BJ (cell line): ENCODE data around the gene STPG4. TPM values are rescaled to one million over a fixed set of nuclear protein-coding genes. Genes with fewer than 3 reads are reported as not detected.

Source experiments
- CTCF ChIA-PET: fragments of 350-600 bp; formaldehyde crosslinking; extraction: SDS; loops from one replicate; lab custom pipeline; 2021; ENCODE audit warnings: antibody characterized with exemption, inconsistent platforms; lab: Yijun Ruan, JAX
- POLR2A ChIA-PET: fragments of 300-600 bp; sonication (Branson Sonifier 250); formaldehyde crosslinking; extraction: SDS; loops from one replicate; lab custom pipeline; 2021; ENCODE audit warnings: antibody characterized with exemption; lab: Charles Lee
- DNase-seq: peaks from one replicate; pipeline ENCODE4 v3.0.0-alpha.2; 2011; ENCODE audit warnings: low read depth
- H3K27me3 ChIP-seq: 2 replicates; pipeline ENCODE4 v1.6.0; 2011; ENCODE audit warnings: low read length; ENCODE audit not compliant: control insufficient read depth, insufficient read depth
- H3K36me3 ChIP-seq: 2 replicates; pipeline ENCODE4 v1.5.1; 2011; ENCODE audit warnings: low read length; ENCODE audit not compliant: control insufficient read depth, insufficient read depth
- H3K4me3 ChIP-seq: 2 replicates; pipeline ENCODE4 v1.5.1; 2011; ENCODE audit warnings: low read depth, mild to moderate bottlenecking, control low read depth, low read length
- CTCF ChIP-seq: IDR thresholded peaks from 2 replicates; pipeline ENCODE4 v1.5.1; 2011; ENCODE audit warnings: low read depth, mild to moderate bottlenecking, control low read depth, inconsistent platforms, low read length, moderate library complexity; ENCODE audit not compliant: insufficient read depth
- polyA plus RNA-seq: library from polyadenylated mRNA; depleted of rRNA; stranded (reverse); fragments of >200 nt; gene quantifications from 2 replicates; pipeline ENCODE4 v1.2.3, GENCODE V29; 2011

Gene STPG4
- polyA plus RNA-seq, 1 experiment: 0.06 TPM

- H3K36me3 ChIP-seq: peaks cover 21% of the 10 kb centered on the region
- no peak overlapping the region for H3K4me3 ChIP-seq
- ChIA-PET POLR2A (interaction anchor here (0.6 kb wide), 1 partner anchor 22 kb away, joined by 3 read pairs; no protein-coding TSS in a partner anchor), CTCF (interaction anchor here (1.5 to 4.1 kb wide), 3 partner anchors 12 to 253 kb away, joined by 3 to 14 read pairs (median 8); no protein-coding TSS in a partner anchor)
- TF ChIP-seq CTCF: no peak
- no peak for DNase-seq
- H3K27me3 ChIP-seq: no peaks in the 10 kb centered on the region
Observed at GRCh38 chr2:47068981-47069627, 86.0 kb downstream of the STPG4 start.

DNA sequence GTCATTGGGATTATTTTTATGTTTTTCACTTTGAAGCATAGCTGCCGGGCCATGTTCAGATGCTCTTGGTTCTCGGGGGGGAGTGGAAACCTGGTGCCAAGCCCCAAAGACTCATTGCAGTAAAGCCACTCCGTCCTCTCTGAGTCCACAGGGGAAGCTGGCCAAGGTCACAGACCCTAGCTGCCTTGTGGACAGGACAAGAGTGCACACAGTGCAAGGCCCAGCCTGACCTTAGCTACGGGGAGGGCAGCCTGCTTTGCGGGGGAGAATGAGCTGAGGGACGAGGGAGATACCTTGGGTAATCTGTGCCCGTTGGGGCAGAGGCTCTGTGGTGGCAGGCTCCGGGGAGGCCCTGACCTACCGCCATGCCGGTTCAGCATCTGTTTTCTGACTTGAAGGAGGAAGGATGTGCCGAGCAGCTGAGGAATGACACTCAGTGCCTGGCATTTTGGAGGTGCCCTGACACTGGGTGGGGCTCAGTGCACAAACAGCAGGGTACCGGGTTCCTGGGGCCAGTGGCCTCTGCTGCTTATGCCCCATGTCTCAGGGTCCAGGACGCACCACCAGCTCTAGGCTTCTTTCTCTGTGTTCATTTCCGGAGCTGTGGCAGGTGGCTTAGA, 87.2 kb downstream of the STPG4 start:
- Histone ChIP-seq H3K36me3 (peaks cover 15% of the 10 kb centered on the region), H3K27me3 (no peaks in the 10 kb centered on the region), H3K4me3 (no peak overlapping the region)
- no peak for TF ChIP-seq CTCF
- no peak for DNase-seq
- ChIA-PET POLR2A (interaction anchor here (0.6 kb wide), 1 partner anchor 9 kb away, joined by 4 read pairs; no protein-coding TSS in a partner anchor), CTCF (interaction anchor here (1.5 to 4.1 kb wide), 2 partner anchors 24 to 254 kb away, joined by 3 to 14 read pairs; no protein-coding TSS in a partner anchor)

DNA sequence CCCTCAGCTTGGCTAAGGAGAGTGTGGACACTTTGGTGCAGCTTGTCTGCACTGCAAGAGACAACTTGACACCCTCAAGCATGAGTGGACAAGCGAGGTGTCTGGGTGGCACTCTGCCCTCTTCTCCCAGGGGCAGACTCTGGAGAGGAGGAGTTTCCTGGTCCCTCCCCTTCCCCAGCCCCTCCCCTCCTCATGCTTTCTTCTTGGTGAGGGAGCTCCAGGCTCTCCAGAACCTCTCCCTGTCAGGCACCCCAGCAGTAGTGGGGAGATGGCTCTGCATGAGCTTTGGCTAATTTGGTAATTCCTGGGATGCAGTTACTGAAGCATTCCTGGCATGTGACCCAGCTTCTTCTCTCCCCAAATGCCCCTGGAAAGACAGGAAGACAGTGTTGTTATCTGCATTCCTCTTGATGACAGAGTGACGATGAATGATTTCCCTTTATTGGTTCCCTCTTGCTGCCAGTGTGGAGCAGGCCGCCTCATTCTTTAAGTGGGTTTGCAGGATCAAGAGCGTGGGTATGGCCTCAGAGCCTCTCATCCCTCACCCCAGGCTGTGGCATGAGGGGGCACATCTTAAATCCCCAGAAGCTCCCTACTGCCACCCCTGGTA, 89.2 kb downstream of the STPG4 start:
- POLR2A ChIA-PET: interaction anchor here (0.5 to 0.9 kb wide), 6 partner anchors 11 to 280 kb away, joined by 5 to 12 read pairs (median 8); no protein-coding TSS in a partner anchor
- peak; percentile 94 for DNase-seq
- CTCF ChIA-PET: interaction anchor here (0.9 to 1.7 kb wide), 3 partner anchors 10 to 269 kb away, joined by 3 read pairs; no protein-coding TSS in a partner anchor

DNA sequence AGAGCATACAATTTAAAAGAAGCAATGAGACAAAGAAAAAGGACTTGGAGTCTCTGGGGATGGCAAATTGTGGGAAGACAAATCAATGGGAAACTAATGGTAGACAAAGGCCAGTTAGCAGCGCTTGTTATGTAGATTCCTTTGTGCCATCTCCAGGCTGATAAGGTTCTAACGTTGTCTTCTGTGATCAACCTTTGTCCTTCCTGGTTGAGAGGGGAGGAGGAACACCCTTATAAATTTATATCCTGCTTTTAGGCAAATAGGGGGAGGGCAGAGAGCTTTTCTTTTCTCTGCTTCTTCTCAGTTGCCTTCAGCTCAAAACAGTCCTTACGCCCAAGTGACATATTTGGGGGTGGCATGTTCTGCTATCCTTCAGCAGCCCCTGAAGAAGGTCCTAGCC, 89.8 kb downstream of the STPG4 start:
- ChIA-PET CTCF (interaction anchor here (0.9 to 1.7 kb wide), 3 partner anchors 11 to 270 kb away, joined by 3 read pairs; no protein-coding TSS in a partner anchor), POLR2A (interaction anchor here (0.5 to 0.9 kb wide), 3 partner anchors 22 to 98 kb away, joined by 5 to 11 read pairs (median 7); no protein-coding TSS in a partner anchor)
- H3K27me3 ChIP-seq: no peaks in the 10 kb centered on the region
- peaks cover 15% of the 10 kb centered on the region for H3K36me3 ChIP-seq
- no peak for DNase-seq
- TF ChIP-seq CTCF: no peak
- no peak overlapping the region for H3K4me3 ChIP-seq

More for the DNA sequence above, 89.2 kb downstream of the STPG4 start:
- TF ChIP-seq CTCF: peak; percentile 10; the same call in 1 of the 2 replicates
- no peak overlapping the region for H3K4me3 ChIP-seq
- H3K27me3 ChIP-seq: no peaks in the 10 kb centered on the region
- peaks cover 13% of the 10 kb centered on the region for H3K36me3 ChIP-seq
